Activated T-cell treated with anti-CD3 and anti-CD28 coated beads, Interleukin-2, amount 50 U/mL, for 48 hours (primary cell): ENCODE measurements around the gene GSTP1.
"Not testable (repeated sequence)": the region's sequence is repeated elsewhere in the genome, so short reads cannot be mapped to it uniquely, and the experiment has no call there.

ENCODE experiments used
- DNase-seq, 2 experiments: peaks; one replicate each; pipeline ENCODE4 v3.0.0-alpha.2; 2020

GSTP1 gene

DNA sequence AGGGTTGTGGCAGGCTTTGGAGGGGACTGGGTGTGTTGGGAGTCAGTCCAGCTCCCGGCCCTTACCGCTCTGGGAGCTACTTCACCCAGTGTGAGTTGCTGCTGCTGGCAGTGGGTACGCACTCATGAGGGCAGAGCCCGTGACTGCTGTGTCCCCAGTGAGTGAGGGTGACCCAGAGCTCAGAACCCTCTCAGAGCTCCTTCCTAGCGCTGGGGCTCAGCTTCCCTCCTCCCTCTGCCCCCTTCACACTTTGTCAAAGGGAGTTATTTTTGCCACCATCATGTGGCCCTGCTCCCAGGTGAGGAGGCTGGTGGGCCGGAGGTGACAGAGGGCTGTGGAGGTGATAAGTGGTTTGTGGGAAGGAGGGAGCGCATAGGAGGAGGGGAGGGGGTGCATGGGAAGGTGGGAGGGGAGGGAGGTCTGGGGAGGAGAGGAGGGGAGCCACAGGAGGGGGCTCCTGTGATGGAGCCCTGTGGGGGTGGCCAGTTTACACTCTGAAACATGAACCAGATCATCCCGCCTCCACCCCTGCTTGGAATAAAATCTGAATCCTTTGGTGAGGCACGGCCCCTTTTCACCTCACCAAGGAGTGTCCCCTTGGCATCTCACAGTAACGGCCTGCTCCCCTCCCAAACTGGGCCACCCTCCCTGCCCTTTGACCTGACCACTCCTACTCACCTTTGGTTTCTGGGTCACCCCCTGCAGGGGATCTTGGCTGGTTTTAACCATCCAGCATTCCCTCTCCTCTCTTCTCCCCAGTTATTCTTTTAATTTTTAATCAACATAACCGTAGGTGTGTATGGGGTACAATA, 33.0 kb downstream of the GSTP1 start:
- DNase-seq, result no peak

- no peak for DNase-seq
Observed at GRCh38 chr11:67617243-67617953, 33.8 kb downstream of the GSTP1 start.

- not testable (repeated sequence) for DNase-seq
Observed at GRCh38 chr11:67618901-67619659, 35.5 kb downstream of the GSTP1 start.

DNA sequence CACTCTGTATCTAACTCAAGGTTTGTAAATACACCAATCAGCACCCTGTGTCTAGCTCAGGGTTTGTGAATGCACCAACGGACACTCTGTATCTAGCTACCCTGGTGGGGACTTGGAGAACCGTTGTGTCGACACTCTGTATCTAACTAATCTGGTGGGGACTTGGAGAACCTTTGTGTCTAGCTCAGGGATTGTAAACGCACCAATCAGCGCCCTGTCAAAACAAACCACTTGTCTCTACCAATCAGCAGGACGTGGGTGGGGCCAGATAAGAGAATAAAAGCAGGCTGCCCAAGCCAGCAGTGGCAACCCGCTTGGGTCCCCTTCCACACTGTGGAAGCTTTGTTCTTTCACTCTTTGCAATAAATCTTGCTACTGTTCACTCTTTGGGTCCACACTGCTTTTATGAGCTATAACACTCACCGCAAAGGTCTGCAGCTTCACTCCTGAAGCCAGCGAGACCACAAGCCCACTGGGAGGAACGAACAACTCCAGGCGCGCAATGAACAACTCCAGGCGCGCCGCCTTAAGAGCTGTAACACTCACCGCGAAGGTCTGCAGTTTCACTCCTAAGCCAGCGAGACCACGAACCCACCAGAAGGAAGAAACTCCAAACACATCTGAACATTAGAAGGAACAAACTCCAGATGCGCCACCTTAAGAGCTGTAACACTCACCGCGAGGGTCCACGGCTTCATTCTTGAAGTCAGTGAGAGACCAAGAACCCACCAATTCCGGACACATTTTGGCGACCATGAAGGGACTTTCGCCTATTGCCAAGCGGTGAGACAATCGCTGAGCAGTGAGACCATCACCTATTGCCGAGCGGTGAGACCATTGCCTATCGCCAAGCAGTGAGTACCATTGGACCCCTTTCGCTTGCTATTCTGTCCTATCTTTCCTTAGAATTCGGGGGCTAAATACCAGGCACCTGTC, 36.3 kb downstream of the GSTP1 start:
- not testable (repeated sequence) for DNase-seq

GRCh38 chr11:67620621-67621020, 37.0 kb downstream of the GSTP1 start:
- DNase-seq, result not testable (repeated sequence)

DNA sequence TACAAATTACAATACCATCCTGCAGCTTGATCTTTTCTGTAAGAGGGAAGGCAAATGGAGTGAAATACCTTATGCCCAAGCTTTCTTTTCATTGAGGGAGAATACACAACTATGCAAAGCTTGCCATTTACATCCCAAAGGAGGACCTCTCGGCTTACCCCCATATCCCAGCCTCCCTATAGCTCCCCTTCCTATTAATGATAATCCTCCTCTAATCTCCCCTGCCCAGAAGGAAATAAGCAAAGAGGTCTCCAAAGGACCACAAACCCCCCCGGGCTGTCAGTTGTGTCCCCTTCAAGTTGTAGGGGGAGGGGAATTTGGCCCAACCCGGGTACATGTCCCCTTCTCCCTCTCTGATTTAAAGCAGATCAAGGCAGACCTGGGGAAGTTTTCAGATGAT, 38.3 kb downstream of the GSTP1 start:
- not testable (repeated sequence) for DNase-seq

DNA sequence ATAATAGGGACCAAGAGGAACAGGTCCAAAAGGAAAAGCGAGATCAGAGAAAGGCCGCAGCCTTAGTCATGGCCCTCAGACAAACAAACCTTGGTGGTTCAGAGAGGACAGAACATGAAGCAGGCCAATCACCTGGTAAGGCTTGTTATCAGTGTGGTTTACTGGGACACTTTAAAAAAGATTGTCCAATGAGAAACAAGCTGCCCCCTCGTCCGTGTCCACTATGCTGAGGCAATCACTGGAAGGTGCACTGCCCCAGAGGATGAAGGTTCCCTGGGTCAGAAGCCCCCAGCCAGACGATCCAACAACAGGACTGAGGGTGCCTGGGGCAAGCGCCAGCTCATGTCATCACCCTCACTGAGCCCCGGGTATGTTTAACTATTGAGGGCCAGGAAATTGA, 39.3 kb downstream of the GSTP1 start:
- not testable (repeated sequence) for DNase-seq

DNA sequence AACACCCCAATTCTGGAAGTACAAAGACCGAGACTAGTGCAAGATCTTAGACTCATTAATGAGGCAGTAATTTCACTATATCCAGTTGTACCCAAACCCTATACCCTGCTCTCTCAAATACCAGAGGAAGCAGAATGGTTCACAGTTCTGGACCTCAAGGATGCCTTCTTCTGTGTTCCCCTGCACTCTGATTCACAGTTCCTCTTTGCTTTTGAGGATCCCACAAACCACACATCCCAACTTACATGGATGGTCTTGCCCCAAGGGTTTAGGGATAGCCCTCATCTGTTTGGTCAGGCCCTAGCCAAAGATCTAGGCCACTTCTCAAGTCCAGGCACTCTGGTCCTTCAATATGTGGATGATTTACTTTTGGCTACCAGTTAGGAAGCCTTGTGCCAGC, 40.2 kb downstream of the GSTP1 start:
- not testable (repeated sequence) for DNase-seq

GRCh38 chr11:67626131-67626833, 42.7 kb downstream of the GSTP1 start:
- DNase-seq, result not testable (repeated sequence)

DNA sequence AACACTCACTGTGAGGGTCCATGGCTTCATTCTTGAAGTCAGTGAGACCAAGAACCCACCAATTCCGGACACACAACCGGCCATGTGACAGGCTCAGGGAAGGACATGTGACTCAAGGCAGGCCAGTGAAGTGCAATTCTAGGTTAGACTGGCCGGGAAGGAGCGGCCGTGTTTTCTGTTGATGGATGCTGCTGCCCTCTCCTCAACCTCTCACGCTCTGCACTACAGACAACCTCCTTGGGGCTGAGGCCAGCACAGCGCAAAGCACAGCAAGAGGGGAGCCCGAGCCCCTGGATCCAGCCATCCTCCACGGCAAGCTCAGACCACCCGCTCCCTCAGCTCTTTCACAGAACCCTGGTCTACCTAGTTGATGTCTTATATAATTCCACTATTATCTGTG, 43.4 kb downstream of the GSTP1 start:
- DNase-seq, result no peak

- DNase-seq, result no peak
Observed at GRCh38 chr11:67627441-67627811, 43.8 kb downstream of the GSTP1 start.

GRCh38 chr11:67627812-67628624, 44.4 kb downstream of the GSTP1 start:
- DNase-seq, result no peak

DNA sequence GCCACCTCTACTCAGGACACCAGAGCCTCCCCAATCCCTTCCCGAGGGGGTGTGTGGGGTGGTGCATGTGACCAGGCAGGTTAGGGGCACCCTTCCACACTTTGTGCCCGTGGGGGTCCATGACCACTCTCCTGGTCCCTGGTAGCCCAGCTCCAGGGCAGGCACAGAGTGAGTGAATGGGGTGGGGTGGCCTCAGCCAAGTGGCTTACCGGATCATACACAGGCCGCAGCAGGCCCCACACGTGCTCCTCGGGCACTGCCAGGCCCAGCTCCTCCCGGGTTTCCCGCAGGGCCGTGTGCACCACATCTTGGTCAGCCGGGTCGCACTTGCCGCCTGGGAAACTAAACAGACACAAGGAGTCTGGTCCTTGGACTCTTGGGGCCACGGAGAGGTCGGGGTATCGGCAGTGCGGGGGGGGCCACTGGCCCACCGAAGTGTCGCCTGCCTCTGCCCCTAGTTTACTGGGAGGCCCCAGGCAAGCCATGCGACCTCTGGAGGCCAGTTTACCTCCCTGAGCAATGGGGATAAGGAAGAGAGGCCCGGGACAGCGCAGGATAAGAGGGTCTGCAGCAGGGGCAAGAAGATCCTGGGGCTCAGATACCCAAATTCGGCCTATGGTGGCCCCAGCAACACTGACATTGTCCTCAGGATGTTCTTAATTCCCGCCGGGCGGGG, 45.2 kb downstream of the GSTP1 start:
- DNase-seq, result no peak

- peak; percentile 94 to 95 for DNase-seq
Observed at GRCh38 chr11:67629386-67630227, 46.0 kb downstream of the GSTP1 start, which contains the start of gene NUDT8. Gene NUDT8 (minus strand): TSS chr11:67629937. CDS start chr11:67629911, 26 bp downstream.

DNA sequence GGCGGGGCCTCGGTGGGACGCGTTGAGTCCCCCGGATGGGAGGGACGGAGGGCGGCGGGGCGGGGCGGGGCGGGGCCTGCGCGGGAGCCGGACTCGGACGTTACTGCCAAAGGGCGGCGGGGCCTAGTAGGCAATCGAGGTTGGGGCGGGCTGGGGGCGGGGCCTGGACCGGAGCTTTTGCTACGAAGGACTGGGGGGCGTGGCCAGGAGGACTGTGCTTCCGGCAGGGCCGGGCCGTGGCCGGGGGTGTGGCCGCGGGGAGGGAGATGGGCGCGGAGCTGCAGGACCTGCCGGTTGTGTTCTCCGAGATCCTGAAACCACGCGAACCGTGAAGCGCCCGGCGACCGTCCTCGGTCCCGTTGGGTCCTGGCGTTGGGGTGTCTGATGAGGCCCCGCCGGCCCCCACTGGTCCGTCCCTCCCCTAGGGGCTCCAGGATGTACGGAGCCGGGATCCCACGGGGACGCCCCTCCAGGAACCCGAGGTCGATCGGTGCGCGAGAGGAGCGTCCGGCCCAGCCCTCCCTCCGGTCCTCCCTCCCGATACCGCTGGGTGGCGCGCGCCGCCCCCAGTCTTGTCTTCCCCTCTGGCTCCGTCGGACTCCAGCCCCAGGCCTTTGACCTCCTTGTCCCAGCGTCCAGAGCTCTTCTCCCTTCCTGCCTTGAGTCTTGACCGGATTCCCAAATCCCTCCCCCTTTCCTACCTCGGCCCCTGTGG, 46.8 kb downstream of the GSTP1 start:
- peak; percentile 98 for DNase-seq

DNA sequence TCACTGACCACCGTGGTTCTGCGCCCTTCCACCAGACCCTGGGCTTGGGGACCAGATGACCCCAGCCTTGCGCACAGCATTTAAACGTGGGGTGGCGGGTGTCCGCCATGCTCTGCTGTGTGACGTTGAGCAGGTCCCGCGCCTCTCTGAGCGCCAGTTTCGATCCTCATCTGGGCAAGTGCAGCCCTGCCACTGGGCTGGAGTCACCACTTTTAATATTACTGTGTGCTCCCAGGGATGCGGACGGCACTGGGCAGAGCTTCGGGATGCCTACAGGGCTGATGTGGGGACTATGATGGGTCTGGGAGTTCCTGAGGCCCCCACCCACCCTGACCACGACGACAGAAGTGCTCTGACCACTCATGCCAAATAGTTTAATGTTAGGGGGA, 47.3 kb downstream of the GSTP1 start:
- DNase-seq, result no peak

GRCh38 chr11:67631411-67631810, 47.8 kb downstream of the GSTP1 start:
- no peak for DNase-seq

DNA sequence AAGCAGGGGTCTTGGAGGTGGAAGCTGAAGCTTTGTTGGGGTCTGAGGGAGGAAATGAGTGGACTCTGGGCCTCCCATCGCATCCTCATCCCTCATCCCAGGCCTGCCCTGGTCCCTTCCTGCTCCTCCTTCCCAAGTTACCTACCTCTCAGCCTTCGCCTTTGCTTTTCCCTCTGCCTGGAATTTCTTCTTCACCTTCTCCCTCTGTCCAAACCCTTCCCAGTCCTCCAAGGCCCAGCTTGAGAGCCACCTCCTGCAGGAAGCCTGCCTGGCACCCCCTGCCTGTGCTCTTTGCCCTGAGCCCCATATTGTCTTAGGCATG, 48.2 kb downstream of the GSTP1 start:
- DNase-seq, result no peak
